Head of caudate nucleus (tissue), 42 donors: ENCODE measurements around the gene S1PR5.

Source experiments
- DNase-seq, 42 donors: peaks; one replicate each; pipeline versions ENCODE4 v3.0.0 to v3.0.0-alpha.2; 2020 to 2021; ENCODE audit warnings: mixed read lengths in 7 of 42
- intact Hi-C: fragments of 100-400 bp; cut with DNase I; formaldehyde crosslinking; loops from one replicate; pipeline ENCODE4 v1.15.0; 2022

Gene S1PR5

GRCh38 chr19:10518444-10519361, 1.5 kb upstream of the S1PR5 start:
- intact Hi-C loops, result no loop called here
- peak in 21 of 42 donors; percentile 17 to 72 (median 39) for DNase-seq

GRCh38 chr19:10517760-10518443, 655 bp upstream of the S1PR5 start:
- intact Hi-C loops, result no loop called here
- peak in 41 of 42 donors; percentile 31 to 85 (median 64) for DNase-seq

- intact Hi-C loops, result no loop called here
Measured at GRCh38 chr19:10516671-10517286, 468 bp downstream of the S1PR5 start.

DNA sequence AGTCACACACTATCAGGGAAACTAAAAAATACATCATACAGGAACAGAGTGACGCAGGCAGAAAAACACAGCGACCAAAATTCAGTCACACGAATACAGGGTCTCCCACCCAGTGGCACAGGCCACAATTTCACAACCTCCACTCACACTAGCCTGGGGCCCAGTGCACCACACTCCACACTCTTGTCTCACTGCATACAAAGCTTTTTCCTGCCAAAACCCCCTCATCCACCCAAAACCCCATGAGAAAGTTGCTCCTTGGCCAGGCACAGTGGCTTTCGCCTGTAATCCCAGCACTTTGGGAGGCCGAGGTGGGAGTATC, 1.2 kb downstream of the S1PR5 start:
- intact Hi-C loops, result no loop called here
- DNase-seq, result peak in 1 of 42 donors; percentile 51

More at GRCh38 chr19:10516671-10517286, 468 bp downstream of the S1PR5 start:
- DNase-seq, result peak in 8 of 42 donors; percentile 12 to 65 (median 36)

GRCh38 chr19:10514211-10515145, 2.8 kb downstream of the S1PR5 start:
- DNase-seq, result peak in 9 of 42 donors; percentile 9 to 63 (median 45)
- intact Hi-C loops, result no loop called here

- intact Hi-C loops, result no loop called here
- DNase-seq, result no peak
Measured at GRCh38 chr19:10513223-10513622, 4.0 kb downstream of the S1PR5 start.

DNA sequence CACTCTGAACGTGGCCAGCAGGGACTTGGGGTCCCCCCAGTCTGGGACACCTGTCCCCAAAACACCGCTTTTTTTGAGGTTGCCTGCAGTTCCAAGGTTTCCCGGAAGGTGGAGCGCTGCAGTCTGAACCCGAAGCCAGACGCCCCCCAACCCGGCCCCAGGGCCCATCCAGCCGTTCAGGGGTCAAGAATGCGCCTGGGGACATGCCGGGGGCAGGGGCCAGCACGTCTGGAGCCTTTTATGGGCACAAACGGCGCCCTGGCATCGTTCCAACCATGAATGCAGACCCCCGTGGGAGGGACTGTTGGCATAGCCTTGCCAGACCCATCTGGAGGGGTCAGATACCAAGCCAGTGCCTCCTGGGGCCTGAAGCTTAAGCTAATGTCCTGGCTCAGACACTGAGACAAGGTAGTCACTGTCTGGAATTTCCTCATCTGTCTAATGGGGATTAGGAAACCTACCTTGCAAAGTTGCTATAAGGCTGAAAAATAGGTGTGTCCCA, 6.9 kb downstream of the S1PR5 start:
- DNase-seq, result peak in 13 of 42 donors; percentile 10 to 69 (median 52)
- intact Hi-C loops, result no loop called here

DNA sequence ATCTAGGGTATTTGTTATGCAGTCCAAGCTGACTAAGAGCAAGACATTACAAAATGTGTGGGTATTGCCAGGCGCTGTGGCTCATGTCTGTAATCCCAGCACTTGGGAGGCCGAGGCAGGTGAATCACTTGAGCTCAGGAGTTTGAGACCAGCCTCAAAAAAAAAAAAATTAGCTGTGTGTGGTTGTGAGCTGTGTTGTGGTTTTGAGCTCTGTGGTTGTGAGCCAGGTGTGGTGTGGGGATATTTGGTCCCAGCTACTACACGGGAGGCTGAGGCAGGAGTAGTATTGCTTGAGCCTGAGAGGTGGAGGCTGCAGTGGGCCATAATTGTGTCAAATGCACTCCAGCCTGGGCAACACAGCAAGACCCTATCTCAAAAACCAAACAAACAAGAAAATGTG, 8.5 kb downstream of the S1PR5 start:
- intact Hi-C loops, result no loop called here
- DNase-seq, result no peak

GRCh38 chr19:10508036-10508435, 9.2 kb downstream of the S1PR5 start:
- intact Hi-C loops, result no loop called here
- DNase-seq, result no peak

GRCh38 chr19:10505583-10506229, 11.5 kb downstream of the S1PR5 start:
- intact Hi-C loops, result no loop called here
- DNase-seq, result peak; percentile 50 to 92 (median 77)

DNA sequence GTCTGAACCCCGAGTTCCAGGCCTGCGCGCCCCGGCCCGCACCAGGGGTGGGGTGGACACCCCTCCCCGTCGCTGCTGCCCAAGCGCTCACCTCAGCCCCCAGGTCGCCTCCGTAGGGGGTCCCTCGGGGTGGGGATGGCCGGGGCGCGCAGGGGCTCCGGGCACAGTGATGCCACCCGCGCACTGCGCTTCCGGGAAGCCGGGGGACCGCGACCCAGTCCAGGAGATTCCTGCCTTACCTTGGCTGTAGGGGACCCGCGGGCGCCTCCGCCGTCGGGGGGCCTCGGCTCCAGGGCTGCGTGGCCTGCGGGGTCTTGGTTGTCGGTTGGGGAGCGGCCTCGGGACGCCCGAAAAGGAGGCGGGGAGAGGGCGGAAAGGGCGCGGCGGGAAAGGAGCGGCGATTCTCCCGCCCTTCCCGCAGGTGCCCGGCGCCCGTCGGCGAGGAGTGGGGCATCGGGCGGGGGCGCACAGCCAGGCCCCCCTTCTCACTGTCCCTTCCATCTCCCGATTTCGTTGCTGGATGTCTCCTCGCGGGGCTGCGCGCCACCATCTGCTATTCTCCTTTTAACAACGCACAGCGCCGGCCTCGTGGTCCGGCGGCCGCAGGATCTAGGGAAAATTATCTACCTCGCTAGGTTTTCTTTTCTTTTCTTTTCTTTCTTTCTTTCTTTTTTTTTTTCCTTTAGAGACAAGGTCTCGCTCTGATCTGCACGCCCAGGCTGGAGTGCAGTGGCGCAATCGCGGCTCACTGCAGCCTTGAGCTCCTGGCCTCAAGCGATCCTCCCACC, 14.1 kb downstream of the S1PR5 start, which contains the start of gene KEAP1:
Gene KEAP1 (minus strand): TSS at position 355 of the 788 bp plus-strand sequence. CDS start 3,323 bp downstream, outside the sequence.
- peak in 33 of 42 donors; percentile 8 to 77 (median 47) for DNase-seq
- intact Hi-C loops, result loop anchor here (5.0 kb wide), 1 partner anchor 64 kb away; the partner anchor contains the start of genes CDKN2D and KRI1

DNA sequence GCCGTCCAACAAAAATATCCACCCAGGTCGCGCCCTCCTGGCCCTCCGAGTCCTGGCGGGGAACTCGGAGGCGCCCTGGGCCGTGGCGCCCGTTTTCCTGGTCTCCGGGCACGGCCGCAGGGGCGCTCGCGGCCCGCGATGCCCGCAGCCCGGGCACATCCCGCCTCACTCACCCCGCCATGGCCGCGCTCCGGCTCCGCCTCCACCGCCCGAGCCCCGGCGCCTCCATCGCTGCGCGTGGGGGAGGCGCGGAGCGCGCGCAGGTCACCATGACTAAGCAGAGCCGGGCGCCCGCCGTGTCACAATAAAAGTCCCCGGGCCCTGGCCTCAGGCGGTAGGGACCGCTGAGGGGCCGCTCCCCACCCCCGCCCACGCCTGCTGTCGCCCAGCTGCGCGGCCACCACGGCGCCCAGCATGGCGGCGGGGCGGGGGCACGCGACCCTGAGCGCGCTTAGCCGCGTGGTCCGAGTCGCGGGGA, 14.7 kb downstream of the S1PR5 start:
- intact Hi-C loops, result loop anchor here (5.0 kb wide), 1 partner anchor 65 kb away; the partner anchor contains the start of genes CDKN2D and KRI1
- peak; percentile 81 to 97 (median 93) for DNase-seq

DNA sequence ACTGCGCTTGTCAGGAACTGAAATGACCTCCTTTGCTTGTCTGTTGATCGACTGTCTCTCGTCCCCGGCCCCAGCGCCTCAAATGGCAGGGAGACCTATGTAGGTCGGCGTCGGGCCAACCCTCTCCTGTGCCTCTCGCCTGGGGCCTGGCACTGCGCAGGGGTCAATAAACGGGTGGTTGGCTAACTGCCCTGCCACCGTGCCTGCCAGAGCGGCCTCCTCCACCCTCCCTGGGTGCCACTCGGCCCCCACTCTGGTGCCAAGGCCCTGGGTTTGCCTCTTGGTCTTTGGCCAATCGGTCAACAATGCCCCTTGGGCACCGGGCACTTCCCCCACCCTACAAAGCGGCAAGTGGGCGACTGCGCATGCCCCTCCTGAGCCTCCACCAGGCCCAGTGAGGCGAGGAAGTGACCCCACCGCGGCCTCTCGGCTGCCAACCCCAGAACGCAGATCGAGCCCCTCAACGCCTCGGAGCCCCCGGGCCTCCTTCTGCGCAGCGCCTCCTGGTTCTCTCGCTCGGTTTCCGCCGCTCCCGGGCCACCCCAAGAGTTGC, 15.2 kb downstream of the S1PR5 start:
- peak; percentile 60 to 91 (median 82) for DNase-seq
- intact Hi-C loops, result loop anchor here (5.0 kb wide), 1 partner anchor 65 kb away; the partner anchor contains the start of genes CDKN2D and KRI1

DNA sequence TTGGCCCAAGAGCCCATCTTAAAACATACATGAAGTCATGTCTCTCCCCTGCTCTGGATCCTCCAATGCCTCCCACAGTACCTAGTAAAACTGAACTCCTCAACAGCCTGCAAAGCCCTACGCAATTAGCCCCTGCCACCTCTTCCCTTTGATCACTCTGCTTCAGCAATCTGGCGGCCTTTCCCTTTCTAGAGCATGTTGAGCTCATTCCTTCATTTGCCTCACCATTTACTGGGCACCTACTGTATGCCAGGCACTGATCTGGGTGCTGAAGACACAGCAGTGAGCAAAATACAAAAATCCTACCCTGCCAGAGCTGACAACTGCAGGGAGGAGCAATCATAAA, 17.0 kb downstream of the S1PR5 start:
- intact Hi-C loops, result loop anchor here (5.0 kb wide), 1 partner anchor 67 kb away; the partner anchor contains the start of genes CDKN2D and KRI1
- DNase-seq, result no peak

DNA sequence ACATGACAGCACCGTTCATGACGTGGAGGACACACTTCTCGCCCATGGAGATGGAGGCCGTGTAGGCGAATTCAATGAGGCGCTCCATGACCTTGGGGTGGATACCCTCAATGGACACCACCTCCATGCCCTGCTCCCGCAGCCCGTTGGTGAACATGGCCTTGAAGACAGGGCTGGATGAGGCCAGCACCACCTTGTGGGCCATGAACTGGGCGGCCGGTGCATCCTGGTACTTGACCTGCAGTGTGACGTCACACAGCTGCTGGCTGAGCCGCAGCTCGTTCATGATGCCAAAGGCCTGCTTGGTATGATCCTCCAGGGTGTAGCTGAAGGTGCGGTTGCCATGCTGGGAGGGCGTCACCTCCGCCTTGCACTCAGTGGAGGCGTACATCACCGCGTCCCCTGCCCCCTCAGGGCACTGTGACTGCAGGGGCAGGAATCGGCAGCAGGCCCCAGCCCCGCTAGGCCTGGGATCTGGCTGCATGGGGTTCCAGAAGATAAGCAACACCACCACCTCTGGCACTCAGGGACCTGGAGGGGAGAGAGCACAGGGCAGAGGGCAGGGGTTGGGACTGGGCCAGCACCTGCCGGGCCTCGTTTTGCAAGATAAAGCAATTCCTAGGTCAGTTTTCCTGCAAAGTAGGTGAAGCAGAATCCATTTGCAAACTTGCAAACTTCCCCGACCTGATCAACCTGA, 17.5 kb downstream of the S1PR5 start:
- DNase-seq, result no peak
- intact Hi-C loops, result loop anchor here (5.0 kb wide), 1 partner anchor 68 kb away; the partner anchor contains the start of genes CDKN2D and KRI1

DNA sequence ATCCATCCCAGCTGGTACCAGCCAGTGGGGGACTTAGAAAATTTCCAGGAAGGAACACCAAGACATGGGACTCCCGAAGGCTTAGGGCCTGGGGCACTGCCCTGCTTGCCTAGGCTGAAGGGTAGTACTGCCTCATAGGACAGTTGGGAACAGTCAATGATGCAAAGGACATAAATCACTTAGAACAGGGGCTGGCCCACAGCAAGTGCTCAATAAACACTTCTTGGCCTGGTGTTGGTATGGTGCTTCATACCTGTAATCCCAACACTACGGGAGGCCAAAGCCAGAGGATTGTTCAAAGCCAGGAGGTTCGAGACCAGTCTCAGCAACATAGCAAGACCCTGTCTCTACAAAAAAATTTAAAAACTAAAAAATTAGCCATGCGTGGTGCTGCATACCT, 19.9 kb downstream of the S1PR5 start:
- no peak for DNase-seq
- intact Hi-C loops, result no loop called here
